Articular chondrocyte of knee joint (primary cell): ENCODE measurements around the gene SORD. TPM values are rescaled to one million over a fixed set of nuclear protein-coding genes. Genes with fewer than 3 reads are reported as not detected.

Source experiments
- small RNA-seq: library from RNA; depleted of rRNA; stranded (forward); fragments of <200 nt; gene quantifications from one replicate; pipeline ENCODE3, GENCODE V24; 2012
- total RNA-seq: library from RNA; depleted of rRNA; stranded (reverse); fragments of >200 nt; gene quantifications from 2 replicates; pipeline ENCODE4 v1.2.3, GENCODE V29; 2012

Gene SORD
- total RNA-seq: 14.4 and 17.0 TPM in 2 replicates

GRCh38 chr15:45022871-45023658, at the start of gene SORD:
SORD (plus strand) TSS chr15:45023195; CDS start chr15:45023284, 89 bp downstream.

GRCh38 chr15:45114076-45114750, 91.2 kb downstream of the SORD start, which contains the start of the genes DUOX2 and DUOXA2:
DUOX2 (minus strand) TSS chr15:45114172; CDS start chr15:45113411, 761 bp downstream.
DUOXA2 (plus strand) TSS chr15:45114326; CDS start chr15:45114606, 280 bp downstream.

Small RNA genes lying within 50 kb of the gene (small RNA-seq; reads per million reads assigned to genes)
- gene RF00019: not detected
- not detected for gene RNU1-78P
- gene RNU6-966P: not detected

Other genes with a start within 250 kb of the SORD start
- gene TERB2, start 66.5 kb upstream of the SORD start, total RNA-seq: not detected in 2 replicates
- under 0.01 TPM in 1 of 2 replicates, not detected in the other for gene DUOX2, start 91.0 kb downstream of the SORD start, total RNA-seq
- not detected in 2 replicates for gene DUOXA2, start 91.1 kb downstream of the SORD start, total RNA-seq
- under 0.01 TPM in 2 replicates for gene DUOXA1, start 106.7 kb downstream of the SORD start, total RNA-seq
- gene DUOX1, start 106.8 kb downstream of the SORD start, total RNA-seq: under 0.01 and 0.13 TPM in 2 replicates
- 4.6 and 5.5 TPM in 2 replicates for gene SHF, start 164.8 kb downstream of the SORD start, total RNA-seq
- gene SLC28A2, start 229.0 kb downstream of the SORD start, total RNA-seq: not detected in 2 replicates